Mucosa of descending colon (tissue), 3 donors: ENCODE results near the gene H2BK1. TPM values are rescaled to one million over a fixed set of nuclear protein-coding genes. Genes with fewer than 3 reads are reported as not detected.

Experiments
- ATAC-seq: fragments of 200-7000 bp; cut with Tn5 transposase; one replicate; pipeline ENCODE4 v1.9.1; 2020; ENCODE audit warnings: mild to moderate bottlenecking, moderate library complexity
- DNase-seq, 3 donors: peaks; one replicate each; pipeline ENCODE4 v3.0.0-alpha.2; 2020
- H3K36me3 ChIP-seq: fragments of 200-600 bp; one replicate; pipeline ENCODE4 v1.8.0; 2021; ENCODE audit warnings: low read depth, mild to moderate bottlenecking
- H3K4me1 ChIP-seq: fragments of 200-600 bp; one replicate; pipeline ENCODE4 v1.8.0; 2021; ENCODE audit warnings: low read depth, mild to moderate bottlenecking
- H3K4me3 ChIP-seq: fragments of 200-600 bp; one replicate; pipeline ENCODE4 v1.8.0; 2021; ENCODE audit warnings: mild to moderate bottlenecking
- H3K9me3 ChIP-seq: fragments of 200-600 bp; one replicate; pipeline ENCODE4 v1.8.0; 2021; ENCODE audit warnings: mild to moderate bottlenecking
- intact Hi-C, 2 donors: fragments of 100-400 bp; cut with DNase I in 1 of 2; cut with micrococcal nuclease in 1 of 2; formaldehyde crosslinking; loops; one replicate each; pipeline versions ENCODE4 v1.11.0 to v1.11.1; 2022; cut with DNase I, micrococcal nuclease
- total RNA-seq, 3 donors: library from RNA; stranded (reverse); fragmentation: NEBNext Ultra II Directional in 2 of 3; extraction: Animal tissue kit (Norgen Biotek cat#: 25700) in 2 of 3; gene quantifications; one replicate each; pipeline versions ENCODE4 v1.2.1 to v1.2.4, GENCODE V29; 2021 to 2023
- TF ChIP-seq, protein P1 (sequence below): fragments of 200-600 bp; IDR thresholded peaks from one replicate; pipeline ENCODE4 v1.8.0; 2022; ENCODE audit warnings: antibody characterized with exemption, mild to moderate bottlenecking
- donor health status: DM: no; HTN: no; CAD: no; lungs with moderate emphysema.
- donor health status: DM: no; HTN: no; CAD: no.
- donor health status: DM: no; HTN: yes; CAD: no.

Gene H2BK1
- total RNA-seq, 3 donors from 2014 or later = not detected

DNA sequence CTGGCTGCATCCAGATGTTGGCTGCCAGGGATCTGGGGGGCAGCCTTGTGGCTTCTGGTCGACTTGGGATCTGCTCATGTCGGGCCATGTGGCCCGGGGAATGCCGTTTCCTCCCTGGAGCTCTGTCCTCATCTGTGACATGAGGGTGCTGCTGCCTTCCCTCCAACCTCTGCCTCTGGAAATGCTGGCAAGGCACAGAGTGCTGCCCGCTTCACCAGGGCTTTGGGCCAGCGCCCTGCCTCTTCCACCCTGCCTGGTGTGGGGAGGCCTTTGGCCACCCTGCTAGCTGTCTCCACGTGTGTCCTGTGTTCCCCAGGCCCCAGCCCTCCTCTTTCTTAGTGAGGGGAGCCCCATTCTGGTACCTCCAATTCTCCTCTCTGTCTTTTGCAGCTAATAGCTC lies 44.0 kb upstream of the H2BK1 start:
- H3K4me1 ChIP-seq = peaks cover 7% of the 10 kb centered on the region
- no peak for ATAC-seq
- no peaks in the 10 kb centered on the region for H3K36me3 ChIP-seq
- intact Hi-C loops = no loop called here
- H3K4me3 ChIP-seq = no peak overlapping the region
- TF ChIP-seq, protein P1, sequence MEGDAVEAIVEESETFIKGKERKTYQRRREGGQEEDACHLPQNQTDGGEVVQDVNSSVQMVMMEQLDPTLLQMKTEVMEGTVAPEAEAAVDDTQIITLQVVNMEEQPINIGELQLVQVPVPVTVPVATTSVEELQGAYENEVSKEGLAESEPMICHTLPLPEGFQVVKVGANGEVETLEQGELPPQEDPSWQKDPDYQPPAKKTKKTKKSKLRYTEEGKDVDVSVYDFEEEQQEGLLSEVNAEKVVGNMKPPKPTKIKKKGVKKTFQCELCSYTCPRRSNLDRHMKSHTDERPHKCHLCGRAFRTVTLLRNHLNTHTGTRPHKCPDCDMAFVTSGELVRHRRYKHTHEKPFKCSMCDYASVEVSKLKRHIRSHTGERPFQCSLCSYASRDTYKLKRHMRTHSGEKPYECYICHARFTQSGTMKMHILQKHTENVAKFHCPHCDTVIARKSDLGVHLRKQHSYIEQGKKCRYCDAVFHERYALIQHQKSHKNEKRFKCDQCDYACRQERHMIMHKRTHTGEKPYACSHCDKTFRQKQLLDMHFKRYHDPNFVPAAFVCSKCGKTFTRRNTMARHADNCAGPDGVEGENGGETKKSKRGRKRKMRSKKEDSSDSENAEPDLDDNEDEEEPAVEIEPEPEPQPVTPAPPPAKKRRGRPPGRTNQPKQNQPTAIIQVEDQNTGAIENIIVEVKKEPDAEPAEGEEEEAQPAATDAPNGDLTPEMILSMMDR = no peak
- H3K9me3 ChIP-seq = no peaks in the 10 kb centered on the region
- no peak for DNase-seq

DNA sequence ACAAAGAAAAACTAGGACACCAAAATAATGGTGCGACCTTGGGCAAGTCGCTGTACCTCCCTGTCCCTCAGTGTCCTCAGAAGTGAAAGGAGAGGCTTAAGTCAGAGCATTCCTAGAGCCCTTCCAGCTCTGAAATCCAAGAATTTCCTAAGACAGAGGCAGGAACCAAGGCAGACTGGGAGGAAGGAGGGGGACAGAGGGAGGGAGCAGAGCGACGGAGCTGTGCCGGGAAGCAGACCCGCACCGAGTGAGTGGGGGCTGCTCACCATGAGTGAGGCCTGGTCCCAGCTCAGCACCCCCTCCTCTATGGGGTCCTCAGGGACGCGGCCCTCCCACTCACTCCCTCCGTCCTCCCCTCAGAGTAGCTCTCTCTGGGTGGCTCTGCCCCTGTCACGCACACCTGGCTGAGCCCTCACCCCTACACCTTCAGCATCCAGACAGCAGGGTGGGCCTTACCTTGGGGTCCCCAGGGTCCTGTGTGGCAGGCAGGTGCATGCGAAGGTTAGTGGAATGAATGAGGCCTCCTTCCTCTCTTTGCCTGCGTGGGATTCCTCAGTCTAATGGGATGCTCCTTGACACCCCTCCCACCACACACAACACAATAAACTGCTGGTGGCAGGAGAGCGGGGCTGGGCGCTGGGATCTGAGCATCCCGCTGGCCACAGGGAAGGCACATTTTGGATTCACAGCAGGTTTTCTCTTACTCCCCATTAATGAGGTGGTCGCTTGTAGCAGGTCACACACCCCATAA lies 42.8 kb upstream of the H2BK1 start:
- Histone ChIP-seq H3K36me3 (no peaks in the 10 kb centered on the region), H3K9me3 (no peaks in the 10 kb centered on the region), H3K4me3 (no peak overlapping the region), H3K4me1 (peaks cover 13% of the 10 kb centered on the region)
- ATAC-seq (no peak), DNase-seq (no peak)
- TF ChIP-seq, protein P1 = no peak
- intact Hi-C loops = no loop called here

DNA sequence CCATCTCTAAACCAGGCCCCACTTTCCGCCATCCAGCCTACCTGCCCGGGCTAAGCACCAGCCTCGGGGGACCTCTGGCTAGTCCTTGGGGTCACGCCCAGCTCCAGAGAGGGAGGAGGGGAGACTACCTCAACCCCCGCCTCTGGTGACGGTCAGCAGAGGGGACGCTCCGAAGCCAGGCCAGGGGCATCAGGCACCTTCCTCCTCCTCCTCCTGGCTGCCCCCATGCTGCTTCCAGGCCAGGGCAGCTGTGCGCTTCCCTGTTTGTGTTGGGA lies 42.2 kb upstream of the H2BK1 start:
- no peak for DNase-seq
- TF ChIP-seq, protein P1 = no peak
- ATAC-seq = no peak
- Histone ChIP-seq H3K4me1 (peaks cover 16% of the 10 kb centered on the region), H3K9me3 (no peaks in the 10 kb centered on the region), H3K36me3 (no peaks in the 10 kb centered on the region), H3K4me3 (no peak overlapping the region)
- intact Hi-C loops = no loop called here

DNA sequence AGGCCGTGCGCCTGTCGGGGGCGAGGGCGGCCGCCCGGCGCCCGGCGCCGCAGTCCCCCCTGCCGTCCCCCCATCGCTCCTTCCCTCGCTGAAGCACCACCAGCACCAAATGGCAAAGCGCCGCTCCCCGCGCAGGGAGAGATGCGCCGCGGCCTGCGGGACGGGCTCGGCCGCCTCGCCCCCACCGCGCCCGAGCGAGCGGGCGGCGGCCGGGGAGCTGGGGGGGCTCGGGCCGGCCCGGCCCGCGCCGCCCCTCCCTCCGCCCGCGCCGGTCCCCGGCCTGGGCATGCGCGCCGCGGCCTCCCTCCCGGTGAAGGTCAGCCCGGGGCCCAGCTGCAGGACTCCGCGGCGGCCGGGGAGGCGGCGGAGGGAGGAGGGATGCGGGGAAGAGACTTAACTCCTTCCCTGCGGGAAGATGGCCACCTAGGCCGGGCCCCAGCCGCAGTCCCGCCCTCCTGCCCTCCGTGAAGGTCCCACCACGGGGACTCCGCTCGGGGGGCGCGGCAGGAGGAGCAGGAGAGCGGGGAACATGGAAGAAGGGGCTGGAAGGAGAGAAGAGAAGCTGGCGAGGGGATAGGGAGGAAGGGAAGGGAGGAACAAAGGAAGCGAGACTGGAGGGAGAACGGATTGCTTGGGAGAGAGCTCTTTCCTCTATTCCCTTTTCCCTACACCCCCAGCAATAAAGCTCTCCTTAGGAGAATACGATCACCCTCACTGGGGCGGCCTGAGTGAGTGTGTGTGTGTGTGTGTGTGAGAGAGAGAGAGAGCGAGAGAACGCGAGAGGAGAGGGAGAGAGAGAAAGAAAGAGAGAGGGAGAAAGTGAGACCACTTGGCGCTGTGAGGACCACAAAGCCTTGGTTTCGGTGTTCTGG lies 41.6 kb upstream of the H2BK1 start:
- DNase-seq = peak; percentile 57 to 66 (median 64)
- peak; percentile 28 for ATAC-seq
- Histone ChIP-seq H3K9me3 (no peaks in the 10 kb centered on the region), H3K4me3 (no peak overlapping the region), H3K36me3 (no peaks in the 10 kb centered on the region), H3K4me1 (peaks cover 16% of the 10 kb centered on the region)
- TF ChIP-seq, protein P1 = no peak
- intact Hi-C loops = no loop called here

DNA sequence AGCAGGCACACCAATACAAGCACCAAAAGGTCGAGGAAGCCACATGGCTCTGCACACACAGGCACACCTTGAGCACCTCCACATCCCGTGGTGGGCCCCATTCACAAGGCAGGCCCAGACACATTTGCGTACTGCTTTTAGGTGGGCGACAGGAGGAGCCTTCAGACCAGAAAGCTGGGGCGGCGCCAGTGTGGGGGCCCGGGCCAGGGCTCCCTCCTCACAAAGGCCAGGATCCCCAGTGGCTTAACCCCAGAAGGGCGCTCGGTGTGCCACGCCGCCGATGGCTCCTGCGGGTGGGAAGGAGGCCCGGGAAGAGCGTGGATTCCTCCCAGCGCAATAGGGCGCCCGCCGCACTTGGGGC lies 41.0 kb upstream of the H2BK1 start:
- ATAC-seq (no peak), DNase-seq (no peak)
- no peaks in the 10 kb centered on the region for H3K9me3 ChIP-seq
- H3K36me3 ChIP-seq = no peaks in the 10 kb centered on the region
- TF ChIP-seq, protein P1 = no peak
- intact Hi-C loops = no loop called here
- no peak overlapping the region for H3K4me3 ChIP-seq
- peaks cover 16% of the 10 kb centered on the region for H3K4me1 ChIP-seq
